WTC11 (cell line): ENCODE results near the gene OR9Q1. TPM values are rescaled to one million over a fixed set of nuclear protein-coding genes. Genes with fewer than 3 reads are reported as not detected.

Source experiments
- ATAC-seq: fragments of 200-7000 bp; cut with Tn5 transposase; 2 replicates; pipeline ENCODE4 v1.10.0; 2021; ENCODE audit warnings: mild to moderate bottlenecking, moderate library complexity
- CTCF ChIA-PET: fragments of 300-600 bp; sonication (Branson Sonifier 250); formaldehyde crosslinking; loops from one replicate; lab custom pipeline; 2021; ENCODE audit warnings: antibody characterized with exemption; lab: Charles Lee
- POLR2A ChIA-PET: fragments of 350-600 bp; sonication (Branson Sonifier 250); formaldehyde crosslinking; loops from one replicate; lab custom pipeline; 2021; ENCODE audit warnings: antibody characterized with exemption; lab: Charles Lee
- DNase-seq: peaks from one replicate; pipeline ENCODE4 v3.0.0; 2021; ENCODE audit warnings: low spot score
- H3K27ac Mint-ChIP-seq: 2 replicates; pipeline ENCODE4 v1.8.0; 2021; ENCODE audit warnings: mixed read lengths
- H3K27me3 Mint-ChIP-seq: 2 replicates; pipeline ENCODE4 v1.8.0; 2021; ENCODE audit warnings: low read depth, mild to moderate bottlenecking, moderate library complexity, mixed read lengths
- H3K36me3 Mint-ChIP-seq: 2 replicates; pipeline ENCODE4 v1.8.0; 2021; ENCODE audit warnings: mixed read lengths
- H3K4me1 Mint-ChIP-seq: 2 replicates; pipeline ENCODE4 v1.8.0; 2022; ENCODE audit warnings: mixed read lengths
- H3K4me3 Mint-ChIP-seq: 2 replicates; pipeline ENCODE4 v1.8.0; 2021; ENCODE audit warnings: mild to moderate bottlenecking, moderate library complexity, mixed read lengths
- H3K9me3 Mint-ChIP-seq: 2 replicates; pipeline ENCODE4 v1.8.0; 2021; ENCODE audit warnings: mixed read lengths
- ARID4B ChIP-seq: sonication (generic); formaldehyde crosslinking; IDR thresholded peaks from 2 replicates; pipeline ENCODE4 v1.8.0; 2023; ENCODE audit warnings: missing genetic modification reagents, mild to moderate bottlenecking, borderline replicate concordance
- CDX4 ChIP-seq: fragments of 250-450 bp; sonication (Bioruptor Pico); IDR thresholded peaks from 2 replicates; pipeline ENCODE4 v1.9.0; 2021; ENCODE audit warnings: moderate library complexity, mild to moderate bottlenecking, inconsistent platforms, borderline replicate concordance
- CREB1 ChIP-seq: sonication (generic); formaldehyde crosslinking; IDR thresholded peaks from 2 replicates; pipeline ENCODE4 v1.8.0; 2023; ENCODE audit warnings: mild to moderate bottlenecking, missing genetic modification reagents
- E2F4 ChIP-seq: sonication (generic); formaldehyde crosslinking; IDR thresholded peaks from 2 replicates; pipeline ENCODE4 v1.8.1; 2022; ENCODE audit warnings: low read depth, mild to moderate bottlenecking, moderate library complexity, missing genetic modification reagents, borderline replicate concordance
- ETV6 ChIP-seq: sonication (generic); formaldehyde crosslinking; IDR thresholded peaks from 2 replicates; pipeline ENCODE4 v1.8.1; 2022; ENCODE audit warnings: mild to moderate bottlenecking, missing genetic modification reagents
- FOXP1 ChIP-seq: sonication (generic); formaldehyde crosslinking; IDR thresholded peaks from 2 replicates; pipeline ENCODE4 v1.8.0; 2022; ENCODE audit warnings: missing genetic modification reagents, mild to moderate bottlenecking, moderate library complexity, borderline replicate concordance
- GABPB1 ChIP-seq: sonication (generic); formaldehyde crosslinking; IDR thresholded peaks from 2 replicates; pipeline ENCODE4 v1.8.1; 2023; ENCODE audit warnings: mild to moderate bottlenecking, missing genetic modification reagents
- GRHL2 ChIP-seq: fragments of 250-450 bp; sonication (Bioruptor Pico); IDR thresholded peaks from 2 replicates; pipeline ENCODE4 v1.8.0; 2022; ENCODE audit warnings: mild to moderate bottlenecking, moderate library complexity; ENCODE audit not compliant: insufficient replicate concordance, severe bottlenecking
- IRF1 ChIP-seq: sonication (generic); formaldehyde crosslinking; IDR thresholded peaks from 2 replicates; pipeline ENCODE4 v1.8.0; 2023; ENCODE audit warnings: missing genetic modification reagents
- KAT7 ChIP-seq: sonication (generic); formaldehyde crosslinking; IDR thresholded peaks from 2 replicates; pipeline ENCODE4 v1.8.1; 2023; ENCODE audit warnings: missing genetic modification reagents, mild to moderate bottlenecking, borderline replicate concordance
- MXD4 ChIP-seq: fragments of 250-450 bp; sonication (Bioruptor Pico); IDR thresholded peaks from 2 replicates; pipeline ENCODE4 v1.8.0; 2021; ENCODE audit warnings: mild to moderate bottlenecking, moderate library complexity, borderline replicate concordance
- NFYB ChIP-seq: sonication (generic); formaldehyde crosslinking; conservative IDR thresholded peaks from 2 replicates; pipeline ENCODE4 v1.8.0; 2022; ENCODE audit warnings: low read depth, missing genetic modification reagents
- PRDM15 ChIP-seq: sonication (generic); formaldehyde crosslinking; IDR thresholded peaks from 2 replicates; pipeline ENCODE4 v1.8.0; 2022; ENCODE audit warnings: missing genetic modification reagents
- TEAD1 ChIP-seq: sonication (generic); formaldehyde crosslinking; IDR thresholded peaks from 2 replicates; pipeline ENCODE4 v1.8.0; 2022; ENCODE audit warnings: mild to moderate bottlenecking, missing genetic modification reagents
- TP53 ChIP-seq: sonication (generic); formaldehyde crosslinking; IDR thresholded peaks from 2 replicates; pipeline ENCODE4 v1.8.1; 2023; ENCODE audit warnings: mild to moderate bottlenecking, missing genetic modification reagents
- ZNF281 ChIP-seq: sonication (generic); formaldehyde crosslinking; IDR thresholded peaks from 2 replicates; pipeline ENCODE4 v1.8.0; 2023; ENCODE audit warnings: mild to moderate bottlenecking, missing genetic modification reagents
- total RNA-seq: library from RNA; stranded (reverse); gene quantifications from 3 replicates; pipeline ENCODE4 v1.2.3, GENCODE V29; 2021

OR9Q1 gene
- total RNA-seq, 1 experiment from 2014 or later: not detected

GRCh38 chr11:58195939-58196338 lies 172.3 kb downstream of the OR9Q1 start (continued):
- no peak for TF ChIP-seq ARID4B (CRISPR knock-in tag)
- TF ChIP-seq MXD4: no peak
- TF ChIP-seq CREB1: no peak
- no peak for TF ChIP-seq NFYB (CRISPR knock-in tag)
- no peak for TF ChIP-seq FOXP1 (CRISPR knock-in tag)

- Mint-ChIP-seq H3K36me3 (peaks cover 9% of the 10 kb centered on the region; the same call in 1 of the 2 replicates), H3K4me1 (no peaks in the 10 kb centered on the region), H3K4me3 (no peak overlapping the region), H3K27me3 (no peaks in the 10 kb centered on the region; the same call in 1 of the 2 replicates), H3K9me3 (peaks cover 54% of the 10 kb centered on the region), H3K27ac (no peak overlapping the region)
- TF ChIP-seq ZNF281 (CRISPR knock-in tag): no peak
- no peak for TF ChIP-seq TP53 (CRISPR knock-in tag)
- no peak for TF ChIP-seq GABPB1 (CRISPR knock-in tag)
- TF ChIP-seq E2F4 (CRISPR knock-in tag): no peak
- TF ChIP-seq GRHL2: no peak
- no peak for TF ChIP-seq TEAD1
- TF ChIP-seq NFYB (CRISPR knock-in tag): no peak
- TF ChIP-seq KAT7 (CRISPR knock-in tag): no peak
- TF ChIP-seq CDX4: no peak
- no peak for TF ChIP-seq PRDM15 (CRISPR knock-in tag)
- TF ChIP-seq IRF1 (CRISPR knock-in tag): no peak
- no peak for TF ChIP-seq ETV6 (CRISPR knock-in tag)
- no peak for DNase-seq
- ATAC-seq: no peak
- POLR2A ChIA-PET: no interaction called here
- CTCF ChIA-PET: no interaction called here
Observed at GRCh38 chr11:58199271-58199670, 175.6 kb downstream of the OR9Q1 start.
